Stimulated activated CD8-positive, alpha-beta memory T cell treated with anti-CD3 and anti-CD28 coated beads, Interleukin-7, amount 100 ng/mL, for 4 hours (primary cell): ENCODE measurements around the gene CCS.
"Not testable (repeated sequence)": the region's sequence is repeated elsewhere in the genome, so short reads cannot be mapped to it uniquely, and the experiment has no call there.

ENCODE experiments used
- DNase-seq, 2 donors: peaks; one replicate each; pipeline ENCODE4 v3.0.0-alpha.2; 2020; ENCODE audit warnings: low read depth in 2 of 2

Gene CCS

DNA sequence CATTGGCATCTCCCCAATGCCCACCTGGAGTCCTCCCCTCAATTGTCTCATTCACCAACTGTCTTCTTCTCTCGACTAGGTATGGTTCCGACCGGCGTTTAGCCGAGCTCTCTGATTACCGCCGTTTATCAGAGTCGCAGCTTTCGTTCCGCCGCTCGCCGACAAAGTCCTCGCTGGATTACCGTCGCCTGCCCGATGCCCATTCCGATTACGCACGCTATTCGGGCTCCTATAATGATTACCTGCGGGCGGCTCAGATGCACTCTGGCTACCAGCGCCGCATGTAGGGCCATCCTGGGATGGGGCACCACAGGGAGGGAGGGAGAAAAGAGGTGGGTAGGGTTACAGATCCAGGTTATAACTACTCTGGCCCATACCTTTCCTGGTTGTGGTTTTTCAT is 33.4 kb downstream of the CCS start:
- no peak for DNase-seq

- DNase-seq = no peak
These were observed 33.9 kb downstream of the CCS start for GRCh38 chr11:66626926-66627325.

GRCh38 chr11:66628061-66628603 is 35.1 kb downstream of the CCS start:
- DNase-seq = no peak

DNA sequence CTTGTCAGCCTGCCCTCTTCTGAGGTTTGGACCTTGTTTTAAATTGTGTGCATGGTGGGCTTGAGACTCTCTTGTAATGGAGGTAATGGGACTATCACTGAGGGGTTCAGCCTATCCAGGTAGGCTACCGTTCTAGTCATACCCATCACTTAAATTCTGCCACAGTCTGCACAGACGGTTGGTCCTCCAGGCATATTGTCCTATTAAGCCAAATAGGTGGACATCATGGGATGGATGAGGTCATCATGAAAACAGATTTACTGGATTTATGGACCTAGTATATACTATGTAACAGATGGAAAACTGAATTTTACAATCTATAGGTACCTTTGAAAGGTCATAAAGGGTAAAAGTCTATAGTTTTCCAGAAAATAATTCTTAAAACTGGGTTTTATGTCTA is 36.4 kb downstream of the CCS start:
- no peak for DNase-seq

- no peak for DNase-seq
These were observed 38.9 kb downstream of the CCS start for GRCh38 chr11:66631883-66632282.

DNA sequence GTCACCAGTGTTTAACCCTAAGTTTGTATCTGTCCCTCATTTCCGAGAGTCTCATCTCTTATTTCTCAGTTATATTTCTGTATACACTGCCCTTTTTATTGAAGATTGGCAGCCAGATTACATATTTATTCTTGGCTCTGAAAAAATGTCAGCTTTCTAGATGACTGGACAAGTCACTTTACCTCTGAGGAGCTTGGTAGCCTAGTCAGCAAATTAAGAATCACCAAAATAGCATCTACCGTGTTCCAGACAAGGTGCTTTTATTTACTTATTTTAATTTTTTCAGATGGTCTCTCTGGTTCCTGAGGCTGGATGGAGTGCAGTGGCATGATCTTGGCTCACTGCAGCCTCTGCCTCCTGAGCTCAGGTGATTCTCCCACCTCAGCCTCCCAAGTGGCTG is 40.0 kb downstream of the CCS start:
- no peak for DNase-seq

DNA sequence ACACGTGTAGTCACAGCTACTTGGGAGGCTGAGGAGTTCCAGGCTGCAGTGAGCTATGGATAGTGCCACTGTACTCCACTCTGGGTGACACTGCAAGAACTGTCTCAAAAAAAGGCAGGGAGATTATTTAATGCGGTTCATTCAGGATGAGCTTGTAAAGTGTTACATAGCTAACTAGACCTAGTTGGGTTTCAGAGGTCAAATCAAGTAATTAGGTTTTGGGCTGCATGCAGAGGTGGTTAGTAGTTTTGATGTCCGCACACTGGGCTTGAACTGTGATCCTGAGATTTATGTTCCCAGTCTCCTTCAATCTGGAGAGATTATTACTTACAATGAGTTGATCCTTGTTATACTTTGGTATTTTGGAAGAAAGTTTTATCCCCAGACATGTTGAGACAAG is 43.4 kb downstream of the CCS start:
- DNase-seq = no peak

DNA sequence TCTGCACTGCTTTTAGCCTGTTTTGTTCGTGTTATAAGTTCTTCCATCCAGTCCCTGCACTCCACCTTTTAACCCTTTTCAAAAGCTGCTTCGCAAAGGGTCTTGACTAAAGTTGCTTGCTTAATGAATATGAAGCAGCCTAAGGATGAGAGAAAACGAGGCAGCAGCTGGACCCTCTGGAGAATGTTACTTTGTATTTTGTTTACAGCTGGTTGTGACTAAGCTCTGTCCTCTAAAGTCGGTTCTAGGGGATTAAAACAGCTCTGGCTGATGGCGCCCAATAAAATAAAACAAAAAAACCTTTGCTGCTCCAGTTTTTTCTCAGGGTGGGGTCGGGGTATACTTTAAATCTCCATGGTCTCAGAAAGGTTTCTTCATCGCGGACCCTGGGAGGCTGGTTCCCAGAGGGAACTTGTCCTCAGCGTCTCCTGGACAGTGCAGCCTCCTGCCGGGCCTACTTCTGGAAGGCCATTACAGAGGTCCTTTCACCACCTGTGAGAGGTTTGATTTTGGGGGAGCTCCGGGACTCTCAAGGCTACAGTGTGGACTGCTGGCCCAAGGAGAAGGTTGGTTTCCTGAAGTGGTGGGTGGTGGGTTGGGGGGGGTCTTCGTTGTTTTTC is 44.7 kb downstream of the CCS start:
- DNase-seq = no peak

- peak; percentile 90 to 98 for DNase-seq
These were observed 45.4 kb downstream of the CCS start, which contains the start of gene RBM4 for GRCh38 chr11:66638177-66639065. RBM4 (plus strand) TSS chr11:66638703; CDS start chr11:66639712, 1,009 bp downstream.

- no peak for DNase-seq
These were observed 46.3 kb downstream of the CCS start for GRCh38 chr11:66639066-66639813.

GRCh38 chr11:66639814-66640340 is 46.9 kb downstream of the CCS start:
- not testable (repeated sequence) for DNase-seq

DNA sequence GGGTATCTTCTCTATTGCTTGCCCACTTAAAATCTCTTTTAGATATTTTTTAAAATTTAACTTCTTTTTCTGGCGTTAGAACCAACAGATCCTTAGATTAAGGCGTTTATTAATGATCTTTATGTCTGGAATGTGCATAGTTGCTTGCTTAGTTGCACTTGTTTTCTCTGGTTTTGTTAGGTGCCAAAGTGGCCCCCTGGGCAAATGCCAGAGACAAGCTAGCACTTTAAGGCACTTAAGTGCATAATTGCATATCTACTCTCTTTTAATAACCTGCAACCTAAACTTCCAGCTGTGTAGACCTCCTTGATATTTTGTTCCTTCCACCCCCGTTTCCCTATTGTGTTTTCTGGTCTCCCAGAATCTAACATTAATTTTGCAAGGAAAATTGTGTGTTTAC is 48.8 kb downstream of the CCS start:
- DNase-seq = no peak

- no peak for DNase-seq
These were observed 50.9 kb downstream of the CCS start for GRCh38 chr11:66643745-66644437.

- DNase-seq = no peak
These were observed 53.8 kb downstream of the CCS start for GRCh38 chr11:66646828-66647227.

DNA sequence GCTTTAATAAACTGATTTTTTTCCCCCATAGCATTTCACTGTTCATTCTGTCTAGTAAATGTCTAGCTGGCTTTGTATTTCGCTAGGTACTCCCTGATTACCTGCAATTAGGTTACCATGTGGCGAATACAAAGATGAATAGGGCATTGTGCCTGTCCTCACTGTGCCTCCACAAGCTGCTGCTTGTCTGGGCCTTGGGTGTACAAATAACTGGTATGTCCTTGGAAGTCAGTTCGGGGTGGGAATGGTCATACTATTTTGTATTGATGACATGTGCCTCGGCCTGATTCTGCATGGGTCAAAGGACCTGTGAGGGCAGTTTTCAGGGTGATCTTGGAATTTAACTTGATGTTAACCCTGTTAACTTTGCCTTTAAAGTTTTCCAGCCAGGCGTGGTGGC is 56.9 kb downstream of the CCS start:
- no peak for DNase-seq

- DNase-seq = no peak
These were observed 58.0 kb downstream of the CCS start for GRCh38 chr11:66651016-66651415.

GRCh38 chr11:66652651-66653050 is 59.7 kb downstream of the CCS start:
- DNase-seq = no peak

GRCh38 chr11:66653123-66653522 is 60.1 kb downstream of the CCS start:
- DNase-seq = no peak
